GM12878 (cell line): ENCODE results near the gene SETD1B.

ENCODE experiments used
- CTCF ChIP-seq, 3 experiments: IDR thresholded peaks in 2 of 3; conservative IDR thresholded peaks in 1 of 3; 2 replicates each; pipeline ENCODE4 v1.5.1; 2011; ENCODE audit warnings: low read depth in 3 of 3, low read length in 3 of 3, mild to moderate bottlenecking in 3 of 3, control low read depth in 2 of 3, moderate library complexity in 2 of 3, inconsistent platforms in 1 of 3, mixed read lengths in 1 of 3; ENCODE audit not compliant: control insufficient read depth in 2 of 3, insufficient read depth in 1 of 3; ENCODE audit errors: extremely low read depth in 1 of 3
- GABPA ChIP-seq: IDR thresholded peaks from 2 replicates; pipeline ENCODE4 v1.6.1; 2014; ENCODE audit warnings: antibody characterized with exemption, low read depth, mild to moderate bottlenecking, inconsistent platforms
- JUNB ChIP-seq: IDR thresholded peaks from 2 replicates; pipeline ENCODE4 v1.6.1; 2016; ENCODE audit warnings: antibody characterized with exemption, mild to moderate bottlenecking
- POLR2AphosphoS5 ChIP-seq: IDR thresholded peaks from 2 replicates; pipeline ENCODE4 v1.6.1; 2011; ENCODE audit warnings: mild to moderate bottlenecking, low read length, inconsistent platforms

DNA sequence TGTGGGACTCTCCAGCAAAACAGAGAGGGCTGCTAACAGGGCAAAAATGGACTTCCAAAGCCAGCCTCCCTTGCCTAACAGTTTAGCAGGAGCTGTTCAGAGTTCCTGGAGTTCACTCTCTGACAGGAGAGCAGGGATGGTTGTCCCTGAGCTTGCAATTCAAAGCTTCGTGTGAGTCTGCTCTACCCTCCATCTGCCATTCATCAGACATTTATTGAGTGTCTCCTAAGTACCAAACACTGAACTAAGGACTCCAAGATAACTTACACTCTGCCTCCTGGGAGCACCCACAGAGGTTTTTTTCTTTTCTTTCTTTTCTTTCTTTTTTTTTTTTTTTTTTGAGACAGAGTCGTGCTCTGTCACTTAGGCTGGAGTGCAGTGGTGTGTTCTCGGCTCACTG is 39.0 kb upstream of the SETD1B start:
- no peak for TF ChIP-seq POLR2AphosphoS5
- no peak for TF ChIP-seq JUNB
- no peak for TF ChIP-seq GABPA
- no peak for TF ChIP-seq CTCF (IDR thresholded peaks at IDR 0.05 in 2 of 3, conservative IDR thresholded peaks at IDR 0.05 in 1 of 3; ENCODE audit: control insufficient read depth in 2 of 3, extremely low read depth in 1 of 3, insufficient read depth in 1 of 3, low read depth in 3 of 3, low read length in 3 of 3)
